SJSA1 (cell line): ENCODE measurements around the gene ATP6V1G1. TPM values are rescaled to one million over a fixed set of nuclear protein-coding genes. Genes with fewer than 3 reads are reported as not detected.
A peak's percentile ranks its signal among the peaks of the same experiment; 100 is the strongest.

ENCODE experiments used
- DNase-seq, 2 experiments: peaks; one replicate each; pipeline ENCODE4 v3.0.0-alpha.2; 2015 to 2020; ENCODE audit warnings: low spot score in 2 of 2, low read depth in 1 of 2
- H3K27ac ChIP-seq: fragments of 250-450 bp; sonication (Bioruptor Pico); 2 replicates; pipeline ENCODE4 v1.5.1; 2020; ENCODE audit warnings: mild to moderate bottlenecking, moderate library complexity
- H3K27me3 ChIP-seq: fragments of 250-450 bp; sonication (Bioruptor Pico); replicated peaks from 2 replicates; pipeline ENCODE4 v1.5.1; 2020; ENCODE audit warnings: mild to moderate bottlenecking, moderate library complexity
- H3K36me3 ChIP-seq: fragments of 250-450 bp; sonication (Bioruptor Pico); 2 replicates; pipeline ENCODE4 v1.5.1; 2020; ENCODE audit warnings: mild to moderate bottlenecking
- H3K4me1 ChIP-seq: fragments of 250-450 bp; sonication (Bioruptor Pico); replicated peaks from 2 replicates; pipeline ENCODE4 v1.6.1; 2021; ENCODE audit warnings: mild to moderate bottlenecking
- H3K4me3 ChIP-seq: fragments of 250-450 bp; sonication (Bioruptor Pico); 2 replicates; pipeline ENCODE4 v1.5.1; 2020; ENCODE audit warnings: mild to moderate bottlenecking
- H3K9me3 ChIP-seq: fragments of 250-450 bp; sonication (Bioruptor Pico); replicated peaks from 2 replicates; pipeline ENCODE4 v1.5.1; 2020; ENCODE audit warnings: mild to moderate bottlenecking
- total RNA-seq: library from RNA; depleted of rRNA; stranded (reverse); fragments of >200 nt; shearing (Covaris generic); gene quantifications from 2 replicates; pipeline ENCODE4 v1.2.3, GENCODE V29; 2014

ATP6V1G1 gene
- total RNA-seq, 1 experiment from 2014 or later, result 212 TPM

DNA sequence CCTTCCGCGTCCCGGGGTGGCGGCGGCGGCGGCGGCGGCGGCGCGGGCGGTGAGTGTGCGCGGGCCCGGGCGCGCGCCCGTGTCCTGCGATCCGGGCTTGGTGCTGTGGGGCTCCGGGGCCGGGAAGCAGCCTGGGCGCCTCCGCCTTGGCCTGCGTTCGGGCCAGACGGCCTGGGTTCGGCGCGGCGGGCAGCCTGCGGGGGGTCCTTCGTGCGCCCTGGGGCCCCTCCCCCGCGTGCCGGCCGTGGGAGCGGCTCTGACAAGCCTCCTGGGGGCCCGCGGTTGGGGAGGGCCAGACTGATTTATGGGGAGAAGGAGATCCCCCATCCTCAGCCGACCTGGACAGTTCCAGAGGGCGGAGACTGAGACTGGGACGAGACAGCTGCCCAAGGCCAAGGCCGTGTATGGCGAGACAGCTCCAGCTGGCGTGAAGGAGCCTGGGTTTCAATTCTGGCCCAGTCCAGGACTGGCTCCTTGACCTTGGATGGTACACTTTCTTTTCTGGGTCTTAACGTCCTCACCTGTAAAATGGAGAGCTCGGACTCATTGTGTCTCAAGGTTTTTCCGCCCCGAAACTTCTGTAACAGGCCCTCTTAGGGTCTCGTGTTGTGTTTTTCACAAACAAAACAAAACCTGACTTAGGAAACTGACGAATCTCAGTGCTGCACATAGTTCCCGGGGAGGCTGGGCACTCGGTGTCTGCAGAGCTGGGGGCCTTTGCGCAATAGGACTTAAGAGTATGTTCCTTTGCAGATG is 24.1 kb downstream of the ATP6V1G1 start:
- Histone ChIP-seq H3K36me3 (no peaks in the 10 kb centered on the region), H3K4me3 (peak overlapping the region; percentile 63), H3K27ac (peak overlapping the region; percentile 64), H3K27me3 (no peaks in the 10 kb centered on the region), H3K9me3 (no peaks in the 10 kb centered on the region), H3K4me1 (peaks cover 18% of the 10 kb centered on the region)
- DNase-seq, result peak; percentile 58 to 70

DNA sequence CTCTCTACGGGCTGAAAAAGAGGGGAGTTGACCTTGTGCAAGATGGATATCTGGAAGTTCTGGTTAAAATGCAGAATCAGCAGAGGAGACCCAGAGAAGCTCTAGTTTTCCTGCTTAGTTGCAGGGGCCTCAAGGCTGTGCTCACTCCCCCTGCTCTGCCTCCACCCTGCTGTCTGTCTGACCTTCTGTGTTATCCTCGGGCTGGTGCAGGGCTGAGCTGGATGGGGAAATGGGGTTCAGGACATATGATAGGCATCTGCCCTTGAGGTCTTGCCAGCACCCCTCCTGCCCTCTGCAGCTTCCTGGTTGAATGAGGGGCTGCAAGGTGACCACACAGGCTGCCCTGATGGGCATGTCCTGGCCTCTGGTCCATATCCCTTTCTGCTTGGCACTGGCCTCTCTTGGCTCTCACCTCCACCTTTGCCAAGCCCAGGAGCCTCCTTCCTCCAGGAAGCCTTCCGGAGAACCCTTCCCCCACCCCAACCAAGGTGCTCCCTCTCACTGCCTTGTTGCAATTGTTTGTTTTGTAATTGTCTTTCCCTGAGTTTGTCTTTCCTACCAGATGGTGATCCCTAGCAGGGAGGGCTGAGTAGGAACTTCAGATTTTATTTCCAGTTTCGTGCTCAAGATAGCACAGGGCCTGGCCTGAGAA is 24.8 kb downstream of the ATP6V1G1 start:
- Histone ChIP-seq H3K4me1 (peaks cover 18% of the 10 kb centered on the region), H3K9me3 (no peaks in the 10 kb centered on the region), H3K36me3 (no peaks in the 10 kb centered on the region), H3K27me3 (no peaks in the 10 kb centered on the region), H3K27ac (no peak overlapping the region), H3K4me3 (peak overlapping the region; percentile 63)
- no peak for DNase-seq

DNA sequence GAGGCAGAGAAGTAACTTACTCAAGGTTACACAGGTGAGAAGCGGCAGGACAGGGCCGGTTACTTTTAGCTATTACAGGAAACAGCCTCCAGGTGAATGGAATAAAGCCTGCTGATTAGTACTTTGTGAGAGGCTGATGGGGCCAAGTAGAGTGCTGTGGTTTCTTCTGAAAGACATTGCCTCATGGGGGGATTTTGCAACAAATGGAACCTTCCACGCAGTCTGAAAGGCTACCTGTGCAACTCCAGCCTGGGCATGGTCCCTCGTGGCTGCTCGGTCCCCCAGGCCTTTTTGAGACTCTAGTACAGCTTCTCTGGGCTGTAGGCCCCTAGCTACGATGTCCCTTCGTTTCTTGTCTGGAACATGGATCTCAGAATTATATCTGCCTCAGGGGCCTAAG is 25.5 kb downstream of the ATP6V1G1 start:
- Histone ChIP-seq H3K27me3 (no peaks in the 10 kb centered on the region), H3K27ac (no peak overlapping the region), H3K4me3 (no peak overlapping the region), H3K36me3 (no peaks in the 10 kb centered on the region), H3K4me1 (peaks cover 18% of the 10 kb centered on the region), H3K9me3 (no peaks in the 10 kb centered on the region)
- no peak for DNase-seq

DNA sequence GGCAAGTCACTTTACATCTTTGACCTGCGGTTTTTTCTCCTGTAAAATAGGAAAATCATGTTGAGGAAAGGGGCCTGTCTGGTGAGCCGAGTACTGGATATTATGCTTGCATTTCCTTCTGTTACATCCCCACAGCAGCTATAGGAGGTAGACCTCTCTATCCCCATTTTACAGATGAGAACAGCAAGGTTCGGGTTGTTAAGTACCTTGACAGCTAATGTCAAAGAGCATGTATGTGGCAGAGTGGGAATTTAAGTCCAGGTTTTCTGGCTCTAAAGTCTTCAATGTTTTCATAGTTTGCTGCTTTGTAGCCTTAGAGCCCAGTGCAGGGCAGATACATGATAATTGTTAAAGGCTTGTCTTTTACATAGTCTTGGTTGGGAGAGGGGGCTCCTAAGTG is 26.4 kb downstream of the ATP6V1G1 start:
- Histone ChIP-seq H3K36me3 (no peaks in the 10 kb centered on the region), H3K4me3 (no peak overlapping the region), H3K4me1 (peaks cover 18% of the 10 kb centered on the region), H3K27ac (no peak overlapping the region), H3K9me3 (no peaks in the 10 kb centered on the region), H3K27me3 (no peaks in the 10 kb centered on the region)
- no peak for DNase-seq

DNA sequence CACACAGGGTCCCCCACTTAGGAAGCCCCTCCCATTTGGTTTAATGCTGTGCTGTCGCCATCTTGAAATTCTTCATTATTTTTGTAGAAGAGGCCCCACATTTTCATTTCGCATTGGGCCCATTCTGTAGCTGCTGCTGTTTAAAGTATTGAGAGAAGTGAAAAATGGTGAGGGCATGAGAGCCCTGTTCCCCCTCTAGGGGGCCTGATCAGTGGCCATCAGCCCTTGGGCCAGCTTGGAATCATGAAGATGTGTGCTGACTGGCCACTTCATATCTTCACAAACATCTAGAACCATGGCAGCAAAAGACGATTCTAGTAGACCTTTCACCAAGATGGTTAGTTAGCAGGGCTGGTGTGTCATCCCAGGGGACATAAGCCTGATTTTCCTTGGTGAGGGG is 26.8 kb downstream of the ATP6V1G1 start:
- no peak for DNase-seq
- Histone ChIP-seq H3K9me3 (no peaks in the 10 kb centered on the region), H3K36me3 (no peaks in the 10 kb centered on the region), H3K27ac (no peak overlapping the region), H3K27me3 (no peaks in the 10 kb centered on the region), H3K4me1 (peaks cover 18% of the 10 kb centered on the region), H3K4me3 (no peak overlapping the region)

DNA sequence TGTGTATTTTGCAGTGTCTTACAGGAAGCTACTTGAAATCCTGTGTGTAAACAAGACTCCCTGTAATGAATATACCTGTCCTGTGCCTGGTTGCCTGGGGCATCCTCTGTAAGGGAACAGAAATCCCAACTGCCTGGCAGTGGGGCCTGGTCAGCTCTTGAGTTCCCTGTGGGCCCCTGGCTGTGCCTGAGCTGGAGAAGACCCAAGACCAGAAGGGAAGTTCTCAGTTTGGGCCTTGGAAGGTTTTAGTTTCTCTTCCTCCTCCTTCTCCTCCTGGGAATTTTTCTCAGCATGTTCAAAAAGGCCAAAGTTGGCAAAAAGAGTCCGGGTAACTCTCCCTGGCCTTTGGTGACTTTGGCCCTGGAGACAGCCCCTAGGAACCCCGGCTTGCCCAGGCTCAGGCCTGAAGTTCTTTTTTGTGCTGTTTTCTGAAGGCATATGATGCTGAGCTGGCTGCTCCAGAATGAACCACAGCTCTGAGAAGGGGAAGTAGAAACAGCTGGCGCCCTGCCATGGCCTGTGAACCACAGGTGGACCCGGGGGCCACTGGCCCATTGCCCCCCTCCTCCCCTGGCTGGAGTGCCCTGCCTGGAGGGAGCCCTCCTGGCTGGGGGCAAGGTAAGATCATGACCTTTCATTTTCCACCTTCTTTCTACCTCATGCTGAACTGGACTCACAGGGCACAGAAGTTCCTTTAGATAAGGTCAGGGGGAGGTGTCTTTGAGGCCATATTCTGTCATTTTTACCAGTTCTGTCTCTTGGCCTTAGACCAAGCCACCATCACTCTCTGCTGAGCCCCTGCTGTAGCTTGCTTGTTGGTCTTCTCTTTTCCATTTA is 29.3 kb downstream of the ATP6V1G1 start:
- DNase-seq, result no peak
- Histone ChIP-seq H3K27ac (no peak overlapping the region), H3K27me3 (no peaks in the 10 kb centered on the region), H3K4me3 (no peak overlapping the region), H3K9me3 (no peaks in the 10 kb centered on the region), H3K36me3 (no peaks in the 10 kb centered on the region), H3K4me1 (peaks cover 11% of the 10 kb centered on the region)

DNA sequence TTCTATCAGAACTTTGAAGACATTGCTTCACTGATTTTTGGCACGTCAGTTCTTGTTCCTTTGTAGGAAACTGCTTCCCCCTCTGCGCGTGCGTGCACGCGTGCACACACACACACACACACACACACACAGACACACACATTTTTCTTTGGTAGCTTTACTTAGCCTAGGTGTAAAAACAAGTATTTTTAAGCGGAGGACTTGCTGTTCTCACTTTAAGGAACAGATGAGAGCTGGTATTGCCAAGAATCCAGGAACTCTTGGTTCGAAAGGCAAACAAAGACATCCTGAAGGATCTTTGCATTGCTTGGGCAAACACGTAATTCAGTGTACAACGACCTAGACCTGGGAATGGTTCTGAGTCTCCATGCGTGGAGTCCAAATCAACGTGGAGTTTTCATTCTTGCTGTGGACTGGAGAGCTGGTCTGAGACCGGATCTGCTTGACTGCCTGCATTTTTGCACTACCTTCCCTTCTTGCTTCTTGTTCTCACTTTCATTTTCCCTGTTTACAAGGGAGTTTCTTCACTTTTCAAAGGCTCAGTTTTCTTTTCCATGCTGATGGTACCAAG is 31.7 kb downstream of the ATP6V1G1 start:
- H3K4me3 ChIP-seq, result no peak overlapping the region

DNA sequence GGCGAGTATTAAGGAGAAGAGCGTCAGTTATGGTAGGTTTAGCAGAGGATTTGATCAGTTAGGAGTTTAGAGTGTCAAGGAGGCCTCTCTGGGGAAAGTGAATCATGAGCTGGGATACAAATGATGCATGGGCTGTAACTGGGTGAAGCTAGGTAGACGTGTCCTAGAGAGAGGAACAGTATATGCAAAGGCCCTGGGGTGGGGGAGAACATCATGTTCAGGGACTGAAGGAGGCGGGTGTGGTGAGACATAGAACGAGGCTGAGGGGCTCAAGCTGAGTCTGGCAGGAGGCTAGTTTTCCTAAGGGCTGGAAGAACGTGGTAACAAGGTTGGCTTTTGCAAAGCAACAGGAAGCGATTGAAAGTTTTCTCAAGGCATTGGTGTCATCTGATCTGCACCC is 34.0 kb downstream of the ATP6V1G1 start:
- H3K4me3 ChIP-seq, result no peak overlapping the region
- no peaks in the 10 kb centered on the region for H3K9me3 ChIP-seq
- no peaks in the 10 kb centered on the region for H3K36me3 ChIP-seq
- H3K4me1 ChIP-seq, result peaks cover 12% of the 10 kb centered on the region
- DNase-seq, result no peak
- H3K27me3 ChIP-seq, result no peaks in the 10 kb centered on the region
- no peak overlapping the region for H3K27ac ChIP-seq

More for the DNA sequence above, 31.7 kb downstream of the ATP6V1G1 start:
- H3K27ac ChIP-seq, result no peak overlapping the region
- no peak for DNase-seq
- H3K27me3 ChIP-seq, result no peaks in the 10 kb centered on the region
- H3K9me3 ChIP-seq, result no peaks in the 10 kb centered on the region
- peaks cover 12% of the 10 kb centered on the region for H3K4me1 ChIP-seq
- no peaks in the 10 kb centered on the region for H3K36me3 ChIP-seq

DNA sequence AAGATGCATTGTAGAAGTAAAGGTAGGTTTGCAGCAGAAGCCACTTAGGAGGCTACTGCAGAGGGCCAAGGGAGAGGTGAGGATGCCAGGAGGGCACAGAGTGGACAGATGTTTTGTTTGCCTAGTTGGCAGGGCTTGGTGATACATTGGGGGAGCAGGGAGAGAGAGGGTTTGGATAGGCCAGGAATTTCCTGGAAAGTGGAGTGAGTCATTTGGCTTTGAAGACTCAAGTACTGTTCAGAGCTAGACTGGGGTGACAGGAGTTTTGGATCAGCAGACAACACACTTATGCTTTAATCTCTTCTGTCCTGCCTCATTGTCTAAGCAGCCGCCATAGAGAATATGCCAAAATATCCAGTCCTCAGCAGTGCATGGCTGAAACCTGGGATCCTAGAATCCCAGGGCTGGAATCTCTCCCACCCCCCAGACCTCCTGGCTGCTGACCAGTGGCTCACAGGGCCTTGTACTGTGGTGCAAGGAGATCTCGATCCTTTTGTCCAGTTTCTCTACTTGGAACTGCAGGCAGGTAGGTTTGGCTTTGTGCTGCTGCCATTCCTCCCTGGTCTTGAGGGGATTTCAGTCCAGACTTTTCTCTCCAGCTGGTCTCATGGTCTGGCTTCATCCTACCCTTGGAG is 34.5 kb downstream of the ATP6V1G1 start:
- H3K27me3 ChIP-seq, result no peaks in the 10 kb centered on the region
- peaks cover 12% of the 10 kb centered on the region for H3K4me1 ChIP-seq
- H3K4me3 ChIP-seq, result no peak overlapping the region
- H3K9me3 ChIP-seq, result no peaks in the 10 kb centered on the region
- no peak overlapping the region for H3K27ac ChIP-seq
- DNase-seq, result peak; percentile 37 to 50
- no peaks in the 10 kb centered on the region for H3K36me3 ChIP-seq

DNA sequence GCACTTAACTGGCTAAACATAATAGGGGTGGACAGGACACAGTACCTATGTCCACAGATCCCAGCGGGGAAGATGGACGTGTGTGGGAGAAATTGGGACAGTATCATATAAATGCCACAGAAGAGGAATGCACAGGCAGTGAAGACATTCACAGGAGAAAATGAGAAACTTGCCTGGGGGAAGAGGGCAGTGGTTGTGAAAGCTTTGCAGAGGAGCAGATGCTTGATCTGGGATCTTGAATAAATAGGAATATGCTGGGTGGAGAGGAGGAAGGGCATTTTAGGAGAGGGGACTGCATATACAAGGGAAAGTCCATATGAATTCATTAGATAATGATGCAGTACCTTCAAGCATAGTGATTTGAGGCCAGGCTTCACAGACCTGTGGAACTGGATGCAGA is 37.1 kb downstream of the ATP6V1G1 start:
- H3K4me3 ChIP-seq, result no peak overlapping the region
- H3K27me3 ChIP-seq, result no peaks in the 10 kb centered on the region
- H3K27ac ChIP-seq, result no peak overlapping the region
- H3K9me3 ChIP-seq, result no peaks in the 10 kb centered on the region
- peaks cover 12% of the 10 kb centered on the region for H3K4me1 ChIP-seq
- no peak for DNase-seq
- H3K36me3 ChIP-seq, result no peaks in the 10 kb centered on the region

DNA sequence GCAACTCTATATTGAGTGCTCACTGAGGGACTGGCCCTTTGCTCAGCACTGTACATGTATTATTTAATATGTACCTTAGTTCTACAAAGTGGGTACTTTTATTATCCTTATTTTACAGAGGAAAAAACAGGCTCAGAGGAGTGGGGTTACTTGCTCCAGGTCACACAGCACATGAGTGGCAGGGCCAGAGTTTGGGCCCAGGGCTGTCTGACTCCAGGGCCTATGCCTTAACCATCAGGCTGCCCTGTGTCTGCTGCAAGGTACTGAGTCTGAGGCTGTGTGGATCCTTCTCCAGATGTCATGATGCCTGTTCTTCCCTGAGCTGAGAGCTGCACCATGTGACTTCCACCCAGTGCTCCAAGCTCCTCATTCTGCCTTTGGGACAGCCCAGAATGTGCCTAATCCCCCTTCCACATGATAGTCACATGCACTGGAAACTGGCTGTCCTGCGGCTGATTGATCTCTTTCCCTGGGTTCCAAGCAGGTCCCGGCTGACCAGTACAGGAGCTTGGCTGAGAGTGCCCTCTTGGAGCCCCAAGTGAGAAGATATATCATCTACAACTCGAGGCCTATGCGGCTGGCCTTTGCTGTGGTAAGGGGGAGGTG is 38.9 kb downstream of the ATP6V1G1 start:
- no peaks in the 10 kb centered on the region for H3K9me3 ChIP-seq
- no peak overlapping the region for H3K27ac ChIP-seq
- H3K27me3 ChIP-seq, result no peaks in the 10 kb centered on the region
- H3K4me1 ChIP-seq, result peaks cover 12% of the 10 kb centered on the region
- H3K4me3 ChIP-seq, result no peak overlapping the region
- H3K36me3 ChIP-seq, result no peaks in the 10 kb centered on the region
- DNase-seq, result no peak

DNA sequence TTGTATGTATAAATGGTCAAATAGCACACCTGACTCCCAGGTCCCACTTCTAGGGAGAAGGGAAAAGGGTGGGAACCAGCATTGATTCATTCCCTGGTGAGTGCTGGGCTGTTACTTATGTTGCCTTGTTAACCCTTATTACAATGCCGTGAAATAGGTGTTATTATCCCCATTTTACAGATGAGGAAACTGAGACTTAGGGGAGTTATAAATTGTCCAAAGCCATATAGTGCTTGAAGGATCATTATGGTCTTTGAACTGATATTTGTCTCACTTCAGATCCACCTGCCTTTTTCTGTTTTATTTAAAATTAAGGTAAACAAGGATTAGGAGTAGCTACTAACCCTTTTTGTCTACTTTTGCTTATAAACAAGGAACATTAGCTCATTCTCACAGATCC is 40.0 kb downstream of the ATP6V1G1 start:
- Histone ChIP-seq H3K9me3 (no peaks in the 10 kb centered on the region), H3K4me3 (no peak overlapping the region), H3K27me3 (no peaks in the 10 kb centered on the region), H3K4me1 (peaks cover 1% of the 10 kb centered on the region), H3K36me3 (no peaks in the 10 kb centered on the region), H3K27ac (no peak overlapping the region)
- DNase-seq, result no peak

DNA sequence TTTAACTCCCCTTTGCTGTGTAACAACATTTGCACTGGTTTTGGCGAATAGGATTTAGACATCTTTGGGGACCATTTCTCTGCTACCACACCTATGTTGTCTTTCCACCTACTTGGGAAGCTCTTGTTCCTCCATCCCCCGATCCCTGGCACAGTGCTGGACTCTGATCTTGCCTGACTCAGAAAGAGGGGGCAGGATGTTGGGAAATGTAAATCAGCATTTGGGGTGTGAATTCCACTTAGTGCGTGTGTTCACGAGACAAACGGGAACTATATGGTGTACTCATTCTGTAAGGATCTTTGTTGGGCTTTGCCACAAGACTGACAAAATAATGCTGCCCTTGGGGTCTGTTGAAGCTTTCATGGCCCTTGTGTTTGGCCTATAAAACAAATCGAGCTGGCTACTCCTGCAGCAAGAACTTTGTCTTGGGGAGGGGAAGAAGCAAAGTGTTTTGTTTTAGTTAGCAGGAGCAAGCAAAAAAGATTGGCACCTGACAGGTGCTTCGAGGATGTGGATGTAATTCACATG is 42.1 kb downstream of the ATP6V1G1 start:
- Histone ChIP-seq H3K4me3 (no peak overlapping the region), H3K4me1 (no peaks in the 10 kb centered on the region), H3K27ac (no peak overlapping the region), H3K36me3 (no peaks in the 10 kb centered on the region), H3K27me3 (no peaks in the 10 kb centered on the region), H3K9me3 (no peaks in the 10 kb centered on the region)
- DNase-seq, result no peak
